ELR (cell line): ENCODE data around the gene TSPAN13.

Experiments
- DNase-seq: peaks from one replicate; pipeline ENCODE4 v3.0.0-alpha.2; 2015; ENCODE audit warnings: low read depth

Gene TSPAN13

DNA sequence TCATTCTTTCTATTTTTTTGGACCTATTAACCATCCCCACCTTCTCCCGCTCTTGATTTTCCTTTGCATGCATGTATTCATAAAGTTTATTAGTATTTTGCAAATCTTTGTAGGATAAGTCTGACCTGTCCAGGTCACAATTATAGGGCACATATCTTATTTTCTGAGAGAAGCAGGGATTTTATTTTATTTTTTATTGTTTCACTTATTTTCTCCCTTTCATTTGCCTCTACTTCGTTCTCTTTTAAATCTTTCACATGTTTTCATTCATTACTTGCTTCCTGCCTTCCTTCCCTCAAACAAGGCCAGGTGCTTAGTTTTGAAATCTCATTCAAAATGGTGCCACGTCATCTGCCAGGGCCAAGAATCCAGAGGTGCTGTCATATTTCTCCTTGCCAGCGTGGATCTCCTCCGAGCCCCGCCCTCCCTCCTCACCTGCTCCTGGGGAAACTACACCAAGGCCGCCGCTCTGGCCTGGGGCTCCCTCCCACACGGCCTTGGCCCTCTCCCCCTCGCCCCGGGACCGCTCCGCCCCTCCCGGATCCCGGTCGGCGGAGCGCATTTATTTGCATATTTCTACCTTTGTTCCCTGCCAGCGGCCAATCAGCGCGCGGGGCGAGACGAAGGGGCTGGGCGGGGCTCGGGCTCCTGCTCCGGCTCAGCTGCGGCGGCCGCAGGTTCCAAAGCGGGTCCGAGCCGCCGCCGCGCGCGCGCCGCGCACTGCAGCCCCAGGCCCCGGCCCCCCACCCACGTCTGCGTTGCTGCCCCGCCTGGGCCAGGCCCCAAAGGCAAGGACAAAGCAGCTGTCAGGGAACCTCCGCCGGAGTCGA is at the start of gene TSPAN13:
Gene TSPAN13 (plus strand): TSS at position 654 of the 830 bp plus-strand sequence. CDS start 213 bp downstream, outside the sequence.
- DNase-seq: peak; percentile 78

DNA sequence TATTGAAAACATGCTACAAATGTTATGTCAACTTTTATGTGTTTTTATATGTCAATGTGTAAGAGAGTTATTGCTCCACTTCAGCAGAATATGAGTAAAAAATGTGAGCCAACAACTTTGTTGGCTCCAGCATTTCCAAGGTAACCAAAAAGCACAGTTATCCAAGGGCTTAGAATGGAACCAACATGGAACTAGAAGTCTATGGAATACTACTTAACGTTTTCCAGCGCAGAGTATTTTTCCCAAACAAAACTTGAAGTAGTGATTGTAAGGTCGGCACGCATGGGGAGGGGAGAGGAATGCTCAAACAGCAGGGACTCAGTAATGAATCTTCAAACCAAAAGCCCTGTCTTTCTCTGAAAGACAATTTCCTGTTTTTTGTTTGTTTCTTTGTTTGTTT is 45.0 kb upstream of the TSPAN13 start:
- DNase-seq: peak; percentile 29

DNA sequence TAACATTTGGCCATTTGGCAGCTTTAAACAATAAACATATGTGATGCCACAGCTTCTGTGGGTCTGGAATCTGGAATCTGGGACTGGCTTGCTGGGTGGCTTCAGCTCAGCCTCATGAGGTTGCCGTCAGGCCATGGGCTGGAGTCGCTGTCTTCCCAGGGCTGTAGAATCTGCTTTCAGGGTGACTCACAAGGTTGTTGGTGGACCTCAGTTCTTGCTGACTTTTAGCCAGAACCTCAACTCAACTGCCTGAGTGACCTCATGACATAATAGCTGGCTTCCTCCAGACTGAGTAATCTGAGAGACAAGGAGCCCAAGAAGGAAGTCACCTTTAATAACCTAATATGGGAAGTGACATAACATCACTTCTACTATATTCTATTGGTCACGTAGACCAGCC is 44.6 kb upstream of the TSPAN13 start:
- DNase-seq: peak; percentile 99

DNA sequence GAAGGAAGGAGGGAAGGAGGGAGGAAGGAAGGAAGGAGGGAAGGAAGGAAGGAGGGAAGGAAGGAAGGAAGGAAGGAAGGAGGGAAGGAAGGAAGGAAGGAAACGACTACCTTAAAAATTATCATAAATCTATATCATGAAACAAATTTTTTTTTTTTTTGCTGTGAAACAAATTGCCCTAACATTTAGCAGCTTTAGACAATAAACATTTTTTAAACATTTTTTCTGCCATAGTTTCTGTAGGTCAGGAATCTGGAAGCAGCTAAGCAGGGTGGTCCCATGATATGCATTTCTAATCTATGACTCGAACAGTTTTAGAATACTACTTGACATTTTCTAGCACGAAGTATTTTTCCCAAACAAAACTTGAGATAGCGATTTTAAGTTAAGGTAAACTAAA is 42.9 kb upstream of the TSPAN13 start:
- DNase-seq: peak; percentile 25

DNA sequence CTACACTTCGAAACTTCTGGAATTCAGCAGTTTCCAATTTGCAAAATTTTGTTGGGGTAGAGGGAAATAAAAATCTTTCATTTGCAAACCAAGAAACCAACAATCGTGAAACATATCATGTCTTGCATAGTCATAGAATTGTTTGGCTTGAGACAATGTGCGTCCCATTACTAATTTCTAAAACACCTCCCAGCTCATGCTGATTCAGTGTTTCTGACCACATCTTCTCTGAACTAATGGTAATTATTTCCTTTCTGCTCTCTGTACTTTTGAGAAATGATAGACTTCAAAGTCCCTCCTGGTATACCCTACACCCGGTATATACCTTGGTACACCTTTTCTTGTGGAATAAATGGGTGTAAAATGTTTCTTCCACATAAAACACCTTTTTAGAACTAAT is 41.8 kb upstream of the TSPAN13 start:
- peak; percentile 77 for DNase-seq

DNA sequence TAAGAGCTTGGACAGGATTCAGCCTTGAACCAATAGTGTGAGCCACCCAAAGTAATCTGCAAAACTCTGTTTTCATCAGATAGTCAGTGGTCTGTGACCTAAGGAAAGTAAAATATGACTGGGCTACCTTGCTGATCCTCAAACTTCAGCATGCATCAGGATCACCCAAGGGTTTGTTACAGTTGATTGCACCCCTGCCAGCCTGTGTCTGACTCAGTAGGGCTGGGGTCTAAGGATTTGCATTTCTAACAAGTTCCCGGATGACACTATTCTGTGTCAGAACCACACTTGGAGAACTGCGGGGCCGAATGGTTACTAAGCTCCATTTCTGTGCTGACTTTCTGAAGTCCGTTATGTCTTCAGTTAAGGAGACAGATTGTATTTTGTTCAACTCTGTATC is 40.6 kb upstream of the TSPAN13 start:
- DNase-seq: peak; percentile 93

DNA sequence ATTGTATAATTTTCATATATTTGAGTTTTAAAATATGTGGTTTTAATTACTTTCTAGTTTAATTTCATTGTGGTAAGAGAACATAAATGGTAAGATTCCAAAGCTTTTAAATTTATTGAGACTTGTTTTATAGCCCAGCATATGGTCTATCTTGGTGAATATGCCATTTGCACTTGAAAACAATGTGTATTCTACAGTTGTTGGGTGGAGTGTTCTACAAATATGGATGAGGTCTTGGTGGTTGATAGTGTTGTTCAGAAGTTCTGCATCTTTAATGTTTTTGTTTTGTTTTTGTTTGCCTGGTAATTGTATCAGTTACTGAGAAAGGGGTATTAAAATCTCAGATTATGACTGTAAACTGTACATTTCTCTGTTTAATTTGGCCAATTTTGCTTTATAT is 37.6 kb upstream of the TSPAN13 start:
- DNase-seq: no peak

DNA sequence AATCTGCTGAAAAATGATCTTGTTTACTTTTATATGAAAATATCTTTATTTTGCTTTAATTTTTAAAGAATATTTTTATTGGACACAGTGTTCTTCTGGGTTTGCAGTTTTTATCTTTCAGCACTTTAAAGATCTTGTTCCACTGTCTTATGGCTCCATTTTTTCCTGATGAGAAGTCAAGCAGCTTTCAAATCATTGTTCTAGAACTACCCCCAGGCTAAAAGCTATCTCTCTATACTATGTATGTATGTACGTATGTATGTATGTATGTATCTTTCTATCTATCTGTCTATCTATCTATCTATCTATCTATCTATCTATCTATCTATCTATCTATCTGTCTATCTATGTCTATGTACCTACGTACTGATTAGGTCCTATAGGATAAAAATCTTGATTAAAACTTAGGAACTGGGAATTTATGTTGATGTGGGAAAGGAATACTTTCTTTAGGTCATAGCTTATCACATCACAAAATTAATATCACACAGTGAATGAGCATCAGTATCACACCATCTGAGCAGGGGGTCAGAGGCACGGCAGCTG is 35.4 kb upstream of the TSPAN13 start:
- no peak for DNase-seq

DNA sequence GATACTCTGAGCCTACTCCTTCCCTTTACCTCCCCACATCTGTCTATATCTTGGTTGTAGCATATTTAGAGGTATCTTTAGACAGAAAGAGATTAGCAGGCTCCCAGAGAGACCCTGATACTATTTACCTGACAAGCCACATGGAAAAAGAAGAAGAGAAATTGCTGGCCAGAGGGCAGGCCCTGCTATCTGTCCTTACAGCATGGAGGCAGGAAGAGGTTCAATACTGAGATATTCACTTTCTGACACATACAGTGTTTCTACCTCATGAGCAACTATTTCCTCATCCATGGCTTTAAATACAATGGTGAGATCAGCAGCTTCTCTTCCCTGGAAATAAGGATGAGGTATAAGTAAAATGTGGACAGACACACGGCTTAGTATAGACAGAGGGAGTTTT is 33.9 kb upstream of the TSPAN13 start:
- peak; percentile 66 for DNase-seq

DNA sequence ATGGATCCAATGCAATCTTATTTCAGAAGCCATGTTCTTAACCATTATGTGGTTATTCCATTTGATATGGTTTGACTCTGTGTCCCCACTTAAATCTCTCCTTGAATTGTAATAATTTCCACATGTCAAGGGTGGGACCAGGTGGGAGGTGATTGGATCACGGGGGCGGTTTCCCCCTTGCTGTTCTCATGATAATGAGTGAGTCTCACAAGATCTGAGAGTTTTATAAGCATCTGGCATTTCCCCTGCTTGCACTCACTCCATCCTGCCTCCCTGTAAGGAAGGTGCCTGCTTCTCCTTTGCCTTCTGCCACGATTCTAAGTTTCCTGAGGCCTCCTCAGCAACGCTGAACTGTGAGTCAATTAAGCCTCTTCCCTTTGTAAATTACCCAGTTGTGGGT is 32.0 kb upstream of the TSPAN13 start:
- DNase-seq: no peak

DNA sequence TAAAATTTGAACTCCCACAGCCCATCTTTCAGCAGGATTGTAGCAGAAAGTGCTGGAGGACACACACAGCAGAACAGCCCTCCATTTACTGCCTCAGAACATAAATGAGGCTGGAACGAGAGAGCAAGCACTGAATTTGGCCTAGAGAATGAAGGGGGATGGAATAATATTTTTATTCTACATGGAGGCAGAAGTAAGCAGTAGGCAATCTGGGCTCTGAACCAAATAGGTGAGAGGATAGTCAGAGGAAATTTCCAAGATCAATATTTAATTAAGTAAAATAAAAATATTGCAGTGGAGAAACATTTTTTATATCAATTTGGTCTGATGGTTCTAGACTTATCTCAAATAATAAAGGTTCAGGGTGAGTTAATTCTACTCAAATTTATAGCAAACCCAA is 29.2 kb upstream of the TSPAN13 start:
- DNase-seq: no peak

DNA sequence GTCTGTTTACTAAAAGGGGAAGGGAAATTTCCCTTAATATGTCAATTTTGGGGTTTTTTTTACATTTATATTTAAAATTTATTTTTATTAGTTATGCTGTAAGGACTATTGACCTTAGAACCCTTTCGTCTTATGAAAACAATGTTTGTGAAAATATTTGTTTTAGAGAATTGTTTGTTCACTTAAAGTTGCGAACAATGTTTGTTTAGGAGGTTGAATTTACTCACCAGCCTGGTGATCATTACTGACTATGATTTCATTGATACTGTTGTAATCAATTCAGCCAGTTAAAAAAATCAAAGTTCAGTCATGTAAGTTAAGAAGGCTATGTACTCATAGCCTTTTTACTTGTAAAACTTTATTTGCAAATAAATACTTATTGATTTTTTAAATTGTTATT is 27.4 kb upstream of the TSPAN13 start:
- no peak for DNase-seq

DNA sequence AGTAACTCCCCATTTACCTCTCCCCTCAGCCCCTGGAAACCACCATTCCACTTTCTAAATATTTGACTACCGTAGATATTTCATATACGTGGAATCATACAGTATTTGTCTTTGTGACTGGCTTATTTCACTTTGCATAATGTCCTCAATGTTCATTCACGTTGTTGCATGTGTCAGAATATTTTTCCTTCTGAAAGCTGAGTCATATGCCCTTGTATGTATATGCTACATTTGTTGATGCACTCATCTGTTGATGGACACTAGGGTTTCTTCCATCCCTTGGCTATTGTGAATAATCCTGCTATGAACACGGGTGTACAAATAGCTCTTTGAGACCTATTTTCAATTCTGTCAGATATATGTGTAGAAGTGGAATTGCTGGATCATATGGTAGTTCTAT is 25.8 kb upstream of the TSPAN13 start:
- DNase-seq: peak; percentile 32

DNA sequence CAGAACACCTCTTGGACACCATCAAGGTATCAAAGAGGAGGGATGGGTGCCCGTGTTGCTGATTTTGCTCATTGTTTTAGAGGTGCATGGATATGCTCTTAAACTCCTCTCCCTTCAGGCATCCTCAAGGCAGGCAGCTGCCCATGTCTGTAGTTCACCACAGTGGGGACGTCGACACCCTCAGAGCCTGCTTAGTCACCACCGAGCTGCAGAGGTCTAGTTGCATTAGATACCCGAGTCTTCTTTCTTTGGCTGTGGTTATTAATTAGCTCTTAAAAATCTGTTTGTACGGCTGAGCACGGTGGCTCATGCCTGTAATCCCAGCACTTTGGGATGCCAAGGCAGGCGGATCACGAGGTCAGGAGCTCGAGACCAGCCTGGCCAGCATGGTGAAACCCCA is 24.7 kb upstream of the TSPAN13 start:
- no peak for DNase-seq

DNA sequence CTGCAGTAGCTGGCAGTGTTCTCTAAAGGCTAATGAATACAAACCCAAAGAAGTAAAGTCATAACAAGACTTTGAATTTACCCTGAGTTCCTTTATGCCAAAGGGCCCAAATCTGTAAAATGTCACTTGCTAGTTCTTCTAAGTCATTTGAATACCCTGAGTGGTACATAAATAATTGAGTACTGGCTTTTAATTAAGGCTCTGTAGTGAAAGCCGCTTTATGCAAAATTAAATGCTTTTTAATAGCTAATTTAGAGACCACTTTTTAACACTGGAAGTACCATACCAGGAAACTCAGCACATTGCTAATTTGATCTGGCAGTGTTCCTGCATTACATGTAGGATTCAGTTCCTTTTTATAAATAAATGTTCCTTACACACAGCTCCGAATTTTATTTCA is 24.0 kb upstream of the TSPAN13 start:
- DNase-seq: no peak

DNA sequence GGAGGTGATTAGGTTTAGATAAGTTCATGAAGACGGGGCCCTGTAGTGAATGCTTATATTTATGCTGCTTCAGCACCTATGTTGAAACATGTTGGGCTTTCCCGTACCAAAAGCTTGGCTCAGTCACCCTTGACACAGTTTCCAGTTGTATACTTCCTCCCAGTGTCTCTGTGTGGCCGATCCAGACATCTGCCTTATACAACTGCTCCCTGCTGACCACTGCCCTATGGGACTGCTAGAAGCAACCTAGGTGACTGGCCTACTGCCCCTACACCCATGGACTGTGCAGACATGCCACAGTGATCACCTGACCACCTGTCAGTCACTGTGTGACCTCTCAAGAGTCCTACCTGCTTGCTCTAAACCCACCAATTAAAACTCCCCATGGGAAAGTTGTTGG is 22.6 kb upstream of the TSPAN13 start:
- DNase-seq: no peak

DNA sequence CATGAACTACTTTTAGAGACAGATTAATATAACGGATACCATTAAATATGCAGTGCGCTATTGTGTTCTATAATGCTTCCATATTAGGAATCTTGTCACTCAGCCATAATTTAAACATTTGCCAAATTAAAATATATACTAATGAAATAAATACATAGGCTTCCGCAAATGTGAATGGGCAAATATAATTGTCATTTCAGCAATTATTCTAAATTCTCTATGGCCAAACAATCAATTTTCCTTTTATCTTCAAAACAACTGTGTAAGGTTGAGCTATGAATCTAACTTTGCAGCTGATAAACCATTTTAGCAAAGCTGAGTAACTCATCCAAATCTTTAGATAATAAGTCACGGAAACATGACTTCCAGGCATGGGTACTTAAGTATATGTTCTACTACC is 20.7 kb upstream of the TSPAN13 start:
- no peak for DNase-seq

DNA sequence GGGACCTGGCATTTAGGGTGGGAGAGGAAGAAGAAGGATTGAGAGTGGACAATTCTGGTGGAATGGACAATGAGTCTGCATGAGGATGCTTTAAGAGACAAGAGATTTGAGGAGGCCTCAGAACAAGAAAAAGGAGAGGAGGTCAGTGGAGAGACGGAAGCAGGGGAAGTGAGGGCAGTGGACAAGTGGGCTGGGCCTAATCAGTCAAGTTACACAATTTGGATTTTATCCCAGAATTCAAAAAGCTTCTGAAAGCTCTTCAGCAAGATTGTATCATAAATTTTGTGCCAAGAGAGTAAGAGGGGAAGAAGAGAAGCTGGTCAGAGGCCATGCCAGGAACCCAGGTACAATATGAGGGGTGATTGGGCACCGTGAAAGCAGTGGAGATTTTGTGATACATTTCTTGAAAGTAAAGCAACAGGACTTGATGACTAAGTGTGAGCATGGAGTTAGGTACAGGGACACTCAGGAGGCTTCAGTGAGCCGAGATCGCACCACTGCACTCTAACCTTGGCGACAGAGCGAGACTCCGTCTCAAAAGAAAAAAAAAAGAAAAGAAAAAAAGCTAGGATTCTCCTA is 19.3 kb upstream of the TSPAN13 start:
- DNase-seq: no peak

DNA sequence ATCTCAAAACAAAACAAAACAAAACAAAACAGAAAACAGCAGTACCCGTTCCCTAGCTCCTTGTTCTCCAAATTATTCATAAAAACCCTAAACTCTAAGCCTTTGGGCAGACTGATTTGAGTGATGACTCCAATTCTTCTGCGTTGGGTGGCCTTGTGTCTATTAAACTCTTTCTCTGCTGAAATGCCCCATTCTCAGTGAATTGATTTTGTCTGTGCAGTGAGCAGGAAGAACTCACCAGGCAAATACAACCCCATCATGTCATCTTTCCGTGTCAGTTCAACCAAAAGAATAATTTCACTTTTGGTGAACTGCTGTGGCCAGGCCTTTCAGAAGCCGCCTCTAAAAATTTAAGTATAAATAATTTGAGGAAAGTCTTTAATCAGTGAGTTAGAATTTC is 18.5 kb upstream of the TSPAN13 start:
- DNase-seq: no peak

DNA sequence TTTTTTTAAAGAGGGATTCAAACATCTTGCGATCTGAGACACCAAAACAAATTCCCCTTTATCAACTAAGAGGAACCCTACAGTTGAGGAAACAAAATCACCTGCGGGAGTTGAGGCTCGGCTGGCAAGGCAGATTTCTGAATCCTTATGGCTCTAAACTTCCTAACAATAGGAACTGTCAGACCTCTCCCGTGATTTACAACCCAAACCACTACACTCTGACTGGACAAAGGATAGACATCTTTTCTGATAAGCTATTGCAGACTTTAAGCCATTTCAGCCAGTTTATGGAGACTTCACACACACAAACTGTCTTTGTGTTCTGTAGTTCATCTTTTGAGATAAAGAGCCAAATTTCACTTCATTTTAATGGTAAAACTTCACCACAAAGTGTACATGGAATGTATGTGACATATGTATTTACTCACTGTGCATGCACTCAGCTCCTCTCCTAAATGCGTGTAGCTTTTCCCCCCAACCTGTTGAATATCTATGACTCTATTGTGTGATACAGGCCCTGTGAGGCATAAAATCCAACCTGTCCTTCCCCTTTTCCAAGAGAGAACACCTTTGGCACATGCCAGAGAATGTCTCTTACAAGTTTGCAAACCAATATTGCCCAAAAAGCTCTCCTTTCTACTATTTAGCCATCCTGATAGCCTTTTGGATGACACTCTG is 15.4 kb upstream of the TSPAN13 start:
- DNase-seq: no peak

DNA sequence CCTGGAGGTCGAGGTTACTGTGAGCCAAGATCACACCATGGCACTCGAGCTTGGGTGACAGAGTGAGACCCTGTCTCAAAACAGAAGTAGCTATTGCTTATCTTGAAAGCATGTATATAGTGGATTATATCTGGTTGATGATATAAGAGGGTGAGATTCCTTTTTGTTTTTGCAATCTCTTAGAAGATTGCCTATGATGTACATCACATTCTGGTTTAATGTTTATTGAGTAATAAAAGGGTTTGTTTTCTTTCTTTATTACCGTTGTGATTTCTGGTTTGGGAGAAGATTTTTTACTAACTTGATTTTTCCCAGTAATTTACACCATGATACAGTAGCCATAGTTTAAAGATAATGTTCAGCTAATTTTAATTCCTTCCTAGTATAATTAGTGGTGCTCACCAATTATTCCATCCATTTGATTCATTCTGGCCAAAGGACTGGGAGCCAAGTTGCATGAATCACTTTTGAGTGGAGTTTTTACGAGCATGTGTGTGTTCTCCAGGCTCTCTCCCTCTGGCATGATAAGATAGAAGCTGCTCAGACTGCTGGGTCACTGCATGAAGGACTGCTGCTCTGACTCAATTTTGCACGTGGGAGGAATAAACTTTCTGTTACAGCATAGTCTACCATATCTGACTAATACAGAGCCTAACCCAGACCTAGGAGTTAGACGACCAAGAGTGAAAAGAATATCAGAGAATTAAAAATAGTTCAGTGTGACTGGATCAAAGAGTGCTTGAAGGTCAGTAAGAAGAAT is 13.5 kb upstream of the TSPAN13 start:
- peak; percentile 99 for DNase-seq

DNA sequence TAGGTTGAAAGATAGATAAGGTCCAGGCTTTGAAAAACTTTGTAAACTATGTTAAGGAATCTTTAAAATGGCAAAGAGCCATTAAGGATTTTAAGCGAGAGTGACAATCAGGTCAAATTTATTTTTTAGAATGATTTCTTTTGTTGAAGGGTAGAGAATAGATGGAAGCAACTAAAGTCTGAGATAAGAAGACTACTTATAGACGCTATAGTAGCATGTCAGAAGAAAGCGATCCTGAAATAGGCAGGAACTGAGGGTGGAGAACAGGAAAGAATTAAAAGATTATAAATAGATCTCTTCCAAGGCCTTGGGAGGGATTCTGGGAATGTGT is 13.0 kb upstream of the TSPAN13 start:
- DNase-seq: no peak
